NT2/D1 (cell line): ENCODE data around the gene KRCC1.
A peak's percentile ranks its signal among the peaks of the same experiment; 100 is the strongest.

Source experiments
- DNase-seq: peaks from one replicate; pipeline ENCODE4 v3.0.0-alpha.2; 2011; ENCODE audit warnings: low read depth, low spot score
- H3K27me3 ChIP-seq: 2 replicates; pipeline ENCODE4 v1.6.0; 2011; ENCODE audit warnings: mild to moderate bottlenecking; ENCODE audit not compliant: insufficient read length, insufficient read depth
- H3K36me3 ChIP-seq: 2 replicates; pipeline ENCODE4 v1.6.1; 2011; ENCODE audit warnings: mild to moderate bottlenecking, low read length, mixed read lengths; ENCODE audit not compliant: insufficient read depth, insufficient read length
- H3K4me1 ChIP-seq: 2 replicates; pipeline ENCODE4 v1.5.1; 2011; ENCODE audit not compliant: insufficient read depth, insufficient read length
- H3K4me3 ChIP-seq: 2 replicates; pipeline ENCODE4 v1.5.1; 2011; ENCODE audit warnings: low read depth; ENCODE audit not compliant: insufficient read length
- H3K9ac ChIP-seq: 2 replicates; pipeline ENCODE4 v1.6.0; 2011; ENCODE audit warnings: low read depth; ENCODE audit not compliant: insufficient read length
- H3K9me3 ChIP-seq: 2 replicates; pipeline ENCODE4 v1.5.1; 2011; ENCODE audit warnings: mild to moderate bottlenecking, low read length; ENCODE audit not compliant: insufficient read depth
- SUZ12 ChIP-seq: IDR thresholded peaks from 2 replicates; pipeline ENCODE4 v1.6.1; 2011; ENCODE audit not compliant: insufficient read length, insufficient read depth; ENCODE audit errors: extremely low read depth
- YY1 ChIP-seq: IDR thresholded peaks from 2 replicates; pipeline ENCODE4 v1.6.1; 2011; ENCODE audit not compliant: insufficient read length, insufficient read depth
- ZNF274 ChIP-seq: IDR thresholded peaks from 2 replicates; pipeline ENCODE4 v1.6.1; 2011; ENCODE audit warnings: mild to moderate bottlenecking, low read depth, low read length

KRCC1 gene

GRCh38 chr2:88066543-88066942 lies 11.0 kb upstream of the KRCC1 start:
- Histone ChIP-seq H3K36me3 (no peaks in the 10 kb centered on the region), H3K4me3 (no peak overlapping the region), H3K27me3 (no peaks in the 10 kb centered on the region), H3K4me1 (no peaks in the 10 kb centered on the region), H3K9me3 (no peaks in the 10 kb centered on the region), H3K9ac (no peak overlapping the region)
- DNase-seq: no peak
- TF ChIP-seq ZNF274 (no peak), YY1 (no peak), SUZ12 (no peak)

- TF ChIP-seq YY1: no peak
- no peak for TF ChIP-seq SUZ12
- TF ChIP-seq ZNF274: no peak
- H3K36me3 ChIP-seq: no peaks in the 10 kb centered on the region
These were observed 5.7 kb upstream of the KRCC1 start for GRCh38 chr2:88061295-88061694.

GRCh38 chr2:88060907-88061275 lies 5.3 kb upstream of the KRCC1 start:
- H3K4me3 ChIP-seq: no peak overlapping the region
- no peak for DNase-seq
- no peaks in the 10 kb centered on the region for H3K27me3 ChIP-seq
- H3K9me3 ChIP-seq: no peaks in the 10 kb centered on the region
- no peak overlapping the region for H3K9ac ChIP-seq
- no peaks in the 10 kb centered on the region for H3K4me1 ChIP-seq
- TF ChIP-seq SUZ12 (no peak), YY1 (no peak), ZNF274 (no peak)
- H3K36me3 ChIP-seq: no peaks in the 10 kb centered on the region

More at GRCh38 chr2:88061295-88061694, 5.7 kb upstream of the KRCC1 start:
- Histone ChIP-seq H3K4me1 (no peaks in the 10 kb centered on the region), H3K9me3 (no peaks in the 10 kb centered on the region), H3K9ac (no peak overlapping the region), H3K4me3 (no peak overlapping the region), H3K27me3 (no peaks in the 10 kb centered on the region)
- DNase-seq: no peak

GRCh38 chr2:88059979-88060906 lies 4.7 kb upstream of the KRCC1 start:
- TF ChIP-seq SUZ12 (no peak), YY1 (no peak)
- Histone ChIP-seq H3K27me3 (no peaks in the 10 kb centered on the region), H3K36me3 (no peaks in the 10 kb centered on the region), H3K4me3 (no peak overlapping the region), H3K9ac (no peak overlapping the region), H3K9me3 (no peaks in the 10 kb centered on the region), H3K4me1 (no peaks in the 10 kb centered on the region)
- DNase-seq: no peak

GRCh38 chr2:88058191-88058590 lies 2.6 kb upstream of the KRCC1 start:
- DNase-seq: no peak
- H3K9ac ChIP-seq: no peak overlapping the region
- no peaks in the 10 kb centered on the region for H3K9me3 ChIP-seq
- no peak overlapping the region for H3K4me3 ChIP-seq
- H3K4me1 ChIP-seq: no peaks in the 10 kb centered on the region
- no peaks in the 10 kb centered on the region for H3K27me3 ChIP-seq
- H3K36me3 ChIP-seq: peaks cover 13% of the 10 kb centered on the region
- TF ChIP-seq YY1 (no peak), SUZ12 (no peak), ZNF274 (no peak)

GRCh38 chr2:88057437-88057844 lies 1.9 kb upstream of the KRCC1 start:
- Histone ChIP-seq H3K27me3 (no peaks in the 10 kb centered on the region), H3K9me3 (no peaks in the 10 kb centered on the region), H3K36me3 (peaks cover 20% of the 10 kb centered on the region), H3K4me1 (no peaks in the 10 kb centered on the region), H3K4me3 (no peak overlapping the region), H3K9ac (no peak overlapping the region)
- TF ChIP-seq ZNF274: no peak
- no peak for TF ChIP-seq YY1
- no peak for TF ChIP-seq SUZ12
- DNase-seq: no peak

GRCh38 chr2:88054782-88055370 lies 707 bp downstream of the KRCC1 start:
- TF ChIP-seq YY1 (no peak), ZNF274 (no peak), SUZ12 (no peak)
- DNase-seq: no peak
- Histone ChIP-seq H3K27me3 (no peaks in the 10 kb centered on the region), H3K9ac (peak overlapping the region; percentile 87), H3K4me1 (no peaks in the 10 kb centered on the region), H3K36me3 (peaks cover 28% of the 10 kb centered on the region), H3K9me3 (no peaks in the 10 kb centered on the region), H3K4me3 (peak overlapping the region; percentile 79)
